ENCODE results near the gene TK1.

TK1 gene

GRCh38 chr17:78214016-78214705, 27.3 kb upstream of the TK1 start, which contains the start of gene BIRC5:
BIRC5 (plus strand) TSS chr17:78214253; CDS start chr17:78214317, 64 bp downstream.
- H3K4me3 ChIP-seq (ENCODE audit: low read depth, low read length): peak within 1 kb of the TSS; percentile 83
- TF ChIP-seq CTCF (IDR thresholded peaks at IDR 0.05; ENCODE audit: borderline replicate concordance, insufficient read depth, low read depth, low read length): no peak

GRCh38 chr17:78211032-78211431, 24.2 kb upstream of the TK1 start:
- no peak overlapping the region for H3K4me3 ChIP-seq (ENCODE audit: low read depth, low read length)
- no peak for TF ChIP-seq CTCF (IDR thresholded peaks at IDR 0.05; ENCODE audit: borderline replicate concordance, insufficient read depth, low read depth, low read length)

DNA sequence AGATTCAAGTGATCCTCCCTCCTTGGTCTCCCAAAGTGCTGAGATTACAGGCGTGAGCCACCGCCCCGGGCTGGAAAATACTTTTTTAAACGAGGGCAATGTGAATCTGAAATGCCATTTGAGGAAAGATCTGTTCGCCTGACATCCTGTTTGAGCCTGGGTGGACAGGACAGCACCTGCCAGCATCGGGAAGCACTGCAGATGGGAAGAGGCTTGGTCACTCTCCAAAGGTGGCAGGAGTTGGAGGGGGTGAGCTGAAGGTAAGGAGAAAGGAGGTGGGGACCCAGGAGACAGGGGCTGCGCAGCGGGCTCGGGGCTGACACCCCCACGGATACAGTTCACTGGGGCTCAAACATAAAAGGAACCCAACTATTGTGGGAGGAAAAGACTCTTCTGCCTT, 23.3 kb upstream of the TK1 start:
- H3K4me3 ChIP-seq (ENCODE audit: low read depth, low read length): no peak overlapping the region
- TF ChIP-seq CTCF (IDR thresholded peaks at IDR 0.05; ENCODE audit: borderline replicate concordance, insufficient read depth, low read depth, low read length): no peak

- TF ChIP-seq CTCF (IDR thresholded peaks at IDR 0.05; ENCODE audit: borderline replicate concordance, insufficient read depth, low read depth, low read length): no peak
- no peak overlapping the region for H3K4me3 ChIP-seq (ENCODE audit: low read depth, low read length)
These were observed 21.6 kb upstream of the TK1 start for GRCh38 chr17:78208486-78208885.

GRCh38 chr17:78206298-78206697, 19.4 kb upstream of the TK1 start:
- H3K4me3 ChIP-seq (ENCODE audit: low read depth, low read length): no peak overlapping the region
- TF ChIP-seq CTCF (IDR thresholded peaks at IDR 0.05; ENCODE audit: borderline replicate concordance, insufficient read depth, low read depth, low read length): no peak

DNA sequence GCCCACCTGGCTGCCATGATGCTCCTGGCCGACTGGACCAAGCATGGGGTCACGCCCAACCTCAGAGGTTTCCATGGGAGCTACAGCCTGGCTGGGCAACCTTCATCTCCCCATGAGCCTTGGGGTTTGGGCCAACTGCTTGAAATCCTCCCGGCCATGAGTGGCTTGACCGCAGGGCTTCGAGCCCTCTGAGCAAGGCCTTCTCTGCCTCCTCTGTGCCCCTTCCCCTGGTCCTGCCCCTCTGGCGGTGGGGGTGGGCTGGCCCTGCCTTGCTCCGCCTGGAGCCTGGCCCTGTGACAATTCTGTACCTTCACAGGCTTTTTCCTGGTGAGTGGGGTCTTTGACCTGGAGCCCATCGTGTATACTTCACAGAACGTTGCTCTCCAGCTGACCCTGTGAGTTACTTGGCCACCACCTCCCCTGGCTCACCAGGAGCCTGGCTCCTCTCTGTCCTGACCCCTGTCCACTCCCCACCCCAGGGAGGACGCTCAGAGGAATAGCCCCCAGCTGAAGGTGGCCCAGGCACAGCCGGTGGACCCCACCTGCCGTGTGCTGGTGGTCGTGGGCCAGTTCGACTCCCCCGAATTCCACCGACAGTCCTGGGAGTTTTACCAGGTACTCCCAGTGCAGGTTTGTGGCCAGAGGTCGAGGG, 18.4 kb upstream of the TK1 start:
- H3K4me3 ChIP-seq (ENCODE audit: low read depth, low read length): no peak overlapping the region
- TF ChIP-seq CTCF (IDR thresholded peaks at IDR 0.05; ENCODE audit: borderline replicate concordance, insufficient read depth, low read depth, low read length): no peak
